HG02759 (cell line): ENCODE measurements around the gene TBC1D22A.

Source experiments
- ATAC-seq: cut with Tn5 transposase; IDR thresholded peaks from one replicate; pipeline ENCODE4 v1.9.1; 2021; ENCODE audit warnings: mild to moderate bottlenecking, moderate library complexity; ENCODE audit not compliant: unreplicated experiment

TBC1D22A gene

GRCh38 chr22:47189056-47189916, 426.8 kb downstream of the TBC1D22A start:
- no peak for ATAC-seq

DNA sequence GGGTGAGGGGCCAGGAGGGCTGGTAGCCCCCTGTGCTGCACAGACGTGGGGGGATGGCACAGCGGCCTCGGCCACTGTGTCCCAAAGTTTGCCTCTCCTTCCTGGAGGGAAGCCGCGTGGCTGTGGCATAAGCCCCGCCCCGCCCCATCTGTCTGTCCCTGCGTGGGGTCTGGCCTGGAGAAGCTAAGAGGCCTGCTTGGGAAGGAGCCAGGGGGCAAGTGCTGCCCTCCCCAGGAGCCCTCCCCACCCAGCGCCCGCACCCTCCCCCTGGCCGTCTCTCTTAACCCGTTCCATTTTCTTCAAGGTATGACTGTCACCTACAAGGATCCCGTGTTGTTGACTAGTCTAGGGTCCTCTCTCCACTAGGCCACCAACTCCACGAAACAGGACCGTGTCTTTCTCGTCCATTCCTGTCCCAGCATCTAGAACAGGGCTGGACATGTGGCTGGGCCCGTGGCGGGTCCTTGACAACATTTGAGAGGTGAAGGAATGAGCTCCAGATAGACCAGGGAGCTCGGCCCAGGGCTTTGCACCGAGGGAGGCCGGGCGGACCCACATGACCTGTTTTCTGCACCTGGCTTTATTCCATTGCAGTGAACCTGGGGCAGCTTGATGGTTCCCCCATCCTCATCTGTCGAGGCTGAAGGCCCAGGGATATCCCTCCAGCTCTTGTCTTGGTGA, 428.0 kb downstream of the TBC1D22A start:
- no peak for ATAC-seq

DNA sequence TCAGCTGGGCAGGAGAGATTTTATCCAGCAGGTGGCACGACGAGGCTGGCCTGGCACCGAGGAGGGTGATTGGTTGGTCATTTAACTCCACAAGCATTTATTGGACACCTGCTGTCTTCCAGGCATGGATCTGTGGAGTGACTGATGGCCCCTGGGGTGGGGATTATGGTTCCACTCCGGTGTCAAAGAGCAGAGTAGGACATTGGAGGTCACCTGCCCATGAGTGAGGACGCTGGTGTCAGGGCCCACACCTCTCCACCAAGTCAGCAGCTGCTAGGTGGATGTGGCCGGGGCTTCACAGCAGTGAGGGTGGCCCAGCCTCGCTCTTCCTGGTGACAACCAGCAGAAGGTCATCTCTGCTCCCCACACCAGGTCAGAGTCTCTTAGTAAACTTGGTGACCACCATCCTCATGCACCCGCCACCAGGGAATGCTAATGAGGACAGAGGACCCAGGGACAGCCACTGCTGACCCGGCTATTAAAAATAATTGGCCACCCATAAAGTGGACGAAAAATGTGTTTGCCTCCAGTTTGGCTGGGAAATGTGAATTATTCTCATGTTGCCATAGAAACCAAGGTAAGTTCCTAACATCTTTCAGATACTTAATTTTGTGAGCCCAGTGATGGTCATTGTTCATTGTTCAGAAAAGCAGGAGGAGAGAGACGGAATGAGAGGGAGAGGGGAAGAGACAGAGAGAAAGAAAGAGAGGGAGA, 428.7 kb downstream of the TBC1D22A start:
- ATAC-seq = no peak

DNA sequence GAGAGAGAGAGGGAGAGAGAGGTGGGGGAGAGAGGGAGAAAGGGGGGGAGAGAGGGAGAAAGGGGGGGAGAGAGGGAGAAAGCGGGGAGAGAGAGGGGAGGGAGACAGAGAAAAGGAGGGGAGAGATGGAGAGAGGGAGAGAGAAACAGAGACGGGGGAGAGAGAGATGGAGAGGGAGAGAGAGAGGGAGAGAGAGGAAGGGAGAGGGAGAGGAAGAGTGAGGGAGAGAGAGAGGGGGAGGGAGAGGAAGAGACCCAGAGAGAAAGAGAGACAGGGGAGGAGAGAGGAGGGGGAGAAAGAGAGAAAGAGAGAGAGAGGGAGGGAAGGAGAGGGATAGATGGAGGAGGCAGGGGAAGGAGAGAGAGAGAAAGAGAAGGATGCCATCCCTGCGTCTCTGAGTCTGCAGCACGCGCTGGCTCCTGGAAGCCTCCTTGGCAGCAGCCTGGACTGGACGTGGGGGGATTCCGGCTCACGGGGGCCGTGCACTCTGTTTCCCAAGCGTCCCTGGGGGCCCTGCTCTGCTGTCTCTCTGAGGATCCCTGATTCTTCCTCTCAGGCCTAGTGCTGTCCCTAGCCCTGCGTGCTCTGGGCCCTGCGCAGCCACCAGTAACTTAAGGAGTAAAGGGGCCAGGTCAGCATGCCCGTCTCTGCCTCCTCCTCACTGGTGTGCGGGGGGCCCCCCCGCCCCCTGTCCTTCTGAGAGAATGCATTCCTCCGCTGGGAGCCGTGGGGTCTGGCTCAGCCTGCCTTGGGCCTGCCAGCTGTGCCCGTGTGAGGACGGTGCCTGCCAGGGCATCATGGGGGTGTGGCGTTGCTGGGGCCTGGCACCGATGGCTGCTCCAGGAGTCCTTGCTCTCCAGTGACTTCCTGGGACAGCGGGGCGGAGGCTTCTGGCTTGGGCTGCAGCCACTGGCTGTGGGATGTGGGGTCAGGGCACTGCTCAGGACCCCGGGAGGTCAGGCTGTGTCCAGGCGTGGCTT, 429.5 kb downstream of the TBC1D22A start:
- no peak for ATAC-seq

DNA sequence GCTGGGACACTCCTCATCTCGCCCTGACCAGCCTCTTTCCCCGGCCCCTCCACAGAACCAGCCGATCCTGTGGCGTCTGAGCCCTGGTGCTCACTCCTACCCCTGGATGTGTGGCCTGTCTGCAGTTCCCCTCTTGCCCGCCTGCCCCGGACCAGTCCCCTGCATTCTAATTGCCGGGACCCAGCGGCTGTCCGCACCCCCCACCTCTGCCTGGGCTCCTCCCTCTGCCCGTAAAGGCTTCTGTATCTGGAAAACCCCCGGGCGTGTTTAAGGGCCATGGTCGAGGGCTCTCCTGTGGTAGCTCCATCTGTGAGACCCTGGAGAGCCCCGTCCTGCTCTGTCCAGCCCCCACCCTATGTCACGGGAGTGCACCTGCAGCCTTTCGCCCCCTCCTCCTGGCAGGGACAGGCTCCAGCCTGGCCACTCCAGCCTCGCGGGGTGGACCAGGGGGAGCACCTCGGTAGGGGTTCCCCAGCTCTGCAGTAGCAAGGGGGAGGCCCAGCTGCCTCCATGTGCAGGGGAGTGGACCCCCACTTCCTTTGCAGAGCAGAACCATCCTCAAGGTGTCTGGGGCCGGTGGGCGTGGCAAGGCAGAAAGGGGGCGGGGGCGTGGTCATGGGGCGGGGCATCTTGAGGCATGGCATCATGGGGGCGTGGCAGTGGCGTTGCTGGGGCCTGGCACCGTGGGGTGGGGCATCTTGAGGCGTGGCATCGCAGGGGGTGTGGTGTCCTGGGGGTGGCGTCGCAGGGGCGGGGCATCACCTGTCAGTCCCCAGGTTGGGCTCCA, 430.4 kb downstream of the TBC1D22A start:
- no peak for ATAC-seq

DNA sequence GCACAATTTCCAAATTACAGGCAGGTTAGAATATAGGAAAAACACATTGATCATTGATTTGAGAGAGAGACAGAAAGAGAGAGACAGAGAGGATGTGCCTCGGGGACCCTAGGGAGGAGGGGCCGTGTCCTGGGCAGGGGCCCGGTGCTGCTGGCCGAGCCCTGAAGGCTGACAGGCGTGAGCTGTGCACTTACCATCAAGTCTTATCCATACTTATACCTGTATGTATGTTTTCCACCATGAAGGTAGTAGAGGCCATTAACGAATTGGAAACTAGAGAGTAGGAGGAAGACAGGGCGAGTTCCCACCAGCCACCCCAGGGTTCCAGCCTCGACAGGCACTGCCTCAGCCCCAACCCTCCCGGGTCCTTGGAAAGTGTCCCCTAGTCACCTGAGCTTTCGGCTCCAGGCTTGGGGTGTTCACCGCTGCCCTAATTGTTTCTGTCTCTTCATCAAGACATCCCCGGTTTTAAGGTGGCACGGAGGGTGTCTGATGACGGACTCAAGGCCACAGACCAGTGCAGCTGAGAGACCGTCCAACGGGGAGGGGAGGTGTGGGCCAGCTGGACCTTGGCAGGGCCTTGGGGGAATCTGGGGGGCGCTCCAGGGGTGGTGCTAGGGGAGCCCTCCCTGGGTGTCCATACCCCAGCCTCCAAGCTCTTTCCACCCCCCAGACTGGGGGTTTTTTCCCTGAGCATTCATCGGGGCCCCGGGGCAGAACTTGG, 431.3 kb downstream of the TBC1D22A start:
- ATAC-seq = no peak

DNA sequence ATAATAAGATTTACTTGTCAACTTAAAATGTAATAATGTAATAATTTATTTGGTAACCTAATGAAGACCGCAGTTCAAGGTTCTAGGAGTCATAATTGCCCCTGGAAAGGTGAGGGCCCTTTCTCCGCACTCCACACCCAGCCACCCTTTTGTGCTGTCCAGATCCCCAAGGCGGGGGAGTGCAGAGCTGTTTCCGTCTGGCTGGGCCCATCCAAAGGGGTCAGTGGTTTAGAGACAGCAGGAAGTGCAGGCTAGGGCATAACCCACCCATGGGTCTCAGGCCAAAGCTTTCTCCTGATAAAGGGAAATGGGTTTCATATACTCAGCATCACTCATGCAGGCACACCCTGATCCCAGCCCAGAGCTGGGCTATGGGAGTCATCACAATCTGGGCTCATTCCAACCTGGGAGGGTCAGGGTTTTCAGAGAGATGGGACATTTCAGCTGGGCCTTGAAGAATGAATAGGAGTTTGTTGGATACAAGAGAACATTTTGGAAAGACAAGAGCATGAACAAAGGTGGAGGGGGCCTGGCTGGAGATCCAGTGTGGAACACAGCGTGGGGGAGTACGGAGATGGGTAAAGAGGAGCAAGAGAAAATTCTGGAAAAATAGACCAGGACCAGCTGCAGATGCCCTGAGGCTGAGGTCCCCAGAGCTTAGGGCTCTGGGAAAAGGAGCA, 432.2 kb downstream of the TBC1D22A start:
- no peak for ATAC-seq

- ATAC-seq = no peak
Measured at GRCh38 chr22:47195156-47195483, 432.7 kb downstream of the TBC1D22A start.

DNA sequence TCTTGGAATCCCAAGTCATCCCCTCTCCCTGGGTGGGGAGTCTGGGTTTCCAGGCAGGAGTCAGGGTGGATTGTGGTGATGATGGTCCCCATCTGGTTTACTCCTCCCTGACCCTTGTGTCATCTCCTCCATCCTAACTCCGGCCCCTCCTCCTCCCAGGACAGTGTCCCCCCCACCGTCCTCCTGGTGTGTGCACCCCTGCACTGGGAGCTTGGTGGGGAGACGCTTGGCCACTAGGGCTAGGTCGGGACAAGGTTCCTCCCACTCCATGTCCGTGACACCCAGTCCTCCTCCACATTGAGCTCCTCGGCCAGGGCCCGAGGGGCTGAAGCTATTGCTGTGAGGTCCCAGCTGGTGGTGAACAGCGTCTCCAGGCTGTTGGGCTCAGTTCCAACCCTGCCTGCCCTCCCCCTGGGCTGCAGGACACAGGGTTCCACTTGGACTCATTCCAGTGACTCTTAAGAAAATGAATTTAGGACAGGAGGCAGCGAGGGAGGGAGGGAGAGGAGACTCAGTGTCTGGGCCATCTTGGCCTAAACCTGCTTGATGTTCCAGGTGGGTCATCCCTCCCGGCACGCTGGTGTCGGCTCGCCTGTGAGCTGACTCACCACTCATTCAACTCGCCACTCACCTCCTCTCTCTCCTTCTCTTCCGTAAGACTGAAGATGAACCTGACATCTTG, 433.2 kb downstream of the TBC1D22A start:
- no peak for ATAC-seq

- no peak for ATAC-seq
Measured at GRCh38 chr22:47196166-47196849, 433.9 kb downstream of the TBC1D22A start.

- no peak for ATAC-seq
Measured at GRCh38 chr22:47196881-47197772, 434.7 kb downstream of the TBC1D22A start.

- ATAC-seq = no peak
Measured at GRCh38 chr22:47197773-47198500, 435.5 kb downstream of the TBC1D22A start.

GRCh38 chr22:47198801-47199251, 436.4 kb downstream of the TBC1D22A start:
- no peak for ATAC-seq

- ATAC-seq = no peak
Measured at GRCh38 chr22:47199261-47199978, 437.0 kb downstream of the TBC1D22A start.

DNA sequence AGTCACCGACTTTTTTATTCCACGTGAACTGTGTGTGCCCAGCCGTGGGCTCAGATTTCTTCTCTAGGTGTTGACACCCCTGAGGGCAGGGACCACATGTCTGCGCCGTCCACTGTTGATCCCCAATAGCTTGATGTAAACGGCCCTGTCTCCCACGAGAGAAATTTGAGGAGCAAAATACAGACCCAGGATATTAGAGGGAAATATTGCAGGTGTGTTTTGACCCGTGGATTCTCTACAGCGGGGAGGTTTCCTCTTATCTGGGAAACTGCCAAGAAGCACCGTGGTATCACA, 437.5 kb downstream of the TBC1D22A start:
- no peak for ATAC-seq
